HepG2 (cell line): ENCODE data around the gene PSMG3.

ENCODE experiments used
- FIP1L1 ChIP-seq: fragments of 200-400 bp; formaldehyde crosslinking; IDR thresholded peaks from 2 replicates; pipeline ENCODE4 v1.6.1; 2018; ENCODE audit warnings: low read depth, mild to moderate bottlenecking, low read length, moderate library complexity, borderline replicate concordance; ENCODE audit not compliant: insufficient read depth
- GABPA ChIP-seq, 2 experiments: IDR thresholded peaks; 2 replicates each; pipeline ENCODE4 v1.6.1; 2011 to 2016; ENCODE audit warnings: low read depth in 2 of 2, low read length in 1 of 2, missing biosample characterization in 1 of 2, missing genetic modification characterization in 1 of 2
- JUN ChIP-seq: sonication (generic); formaldehyde crosslinking; IDR thresholded peaks from 2 replicates; pipeline ENCODE4 v1.4.0; 2020; ENCODE audit warnings: mild to moderate bottlenecking, missing genetic modification reagents
- NFE2L2 ChIP-seq: fragments of 150-350 bp; IDR thresholded peaks from 2 replicates; pipeline ENCODE4 v1.6.1; 2014; ENCODE audit warnings: low read length
- NR2C2 ChIP-seq: sonication (generic); formaldehyde crosslinking; IDR thresholded peaks from 2 replicates; pipeline ENCODE4 v1.4.0; 2020; ENCODE audit warnings: missing genetic modification reagents, mild to moderate bottlenecking, moderate library complexity, borderline replicate concordance
- TF ChIP-seq, protein P1 (sequence below): sonication (generic); formaldehyde crosslinking; IDR thresholded peaks from 2 replicates; pipeline ENCODE4 v1.4.0; 2020; ENCODE audit warnings: mild to moderate bottlenecking, missing genetic modification reagents, borderline replicate concordance
- TF ChIP-seq, protein P2 (sequence below): sonication (generic); formaldehyde crosslinking; IDR thresholded peaks from 2 replicates; pipeline ENCODE4 v1.5.0; 2020; ENCODE audit warnings: missing genetic modification reagents
- TF ChIP-seq, protein P3 (sequence below), 2 experiments: sonication (generic) in 1 of 2; formaldehyde crosslinking in 1 of 2; IDR thresholded peaks; 2 replicates each; pipeline versions ENCODE4 v1.4.0 to v1.6.1; 2018 to 2020; ENCODE audit warnings: missing genetic modification reagents in 2 of 2, borderline replicate concordance in 1 of 2, low read depth in 1 of 2, mild to moderate bottlenecking in 1 of 2, missing biosample characterization in 1 of 2

DNA sequence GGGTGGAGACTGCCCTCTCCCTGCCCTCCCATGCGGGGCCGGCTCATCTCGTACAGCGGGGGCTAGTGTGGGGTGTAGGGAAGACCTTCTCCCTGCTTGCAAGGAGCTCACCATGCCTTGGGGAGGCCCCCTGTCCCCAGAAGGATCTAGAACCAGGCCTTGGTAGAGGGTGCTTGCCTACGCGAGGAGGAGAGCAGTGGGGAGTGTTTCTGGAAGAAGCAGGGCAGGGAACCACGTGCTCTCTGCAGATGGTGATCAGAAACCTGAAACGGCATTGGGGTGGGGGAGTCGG is 36.6 kb downstream of the PSMG3 start:
- TF ChIP-seq FIP1L1 = no peak
- TF ChIP-seq, protein P1, sequence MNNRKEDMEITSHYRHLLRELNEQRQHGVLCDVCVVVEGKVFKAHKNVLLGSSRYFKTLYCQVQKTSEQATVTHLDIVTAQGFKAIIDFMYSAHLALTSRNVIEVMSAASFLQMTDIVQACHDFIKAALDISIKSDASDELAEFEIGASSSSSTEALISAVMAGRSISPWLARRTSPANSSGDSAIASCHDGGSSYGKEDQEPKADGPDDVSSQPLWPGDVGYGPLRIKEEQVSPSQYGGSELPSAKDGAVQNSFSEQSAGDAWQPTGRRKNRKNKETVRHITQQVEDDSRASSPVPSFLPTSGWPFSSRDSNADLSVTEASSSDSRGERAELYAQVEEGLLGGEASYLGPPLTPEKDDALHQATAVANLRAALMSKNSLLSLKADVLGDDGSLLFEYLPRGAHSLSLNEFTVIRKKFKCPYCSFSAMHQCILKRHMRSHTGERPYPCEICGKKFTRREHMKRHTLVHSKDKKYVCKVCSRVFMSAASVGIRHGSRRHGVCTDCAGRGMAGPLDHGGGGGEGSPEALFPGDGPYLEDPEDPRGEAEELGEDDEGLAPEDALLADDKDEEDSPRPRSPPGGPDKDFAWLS (CRISPR knock-in tag) = no peak
- TF ChIP-seq GABPA (IDR thresholded peaks at IDR 0.05; ENCODE audit: low read depth, low read length) = no peak
- TF ChIP-seq GABPA (CRISPR knock-in tag; IDR thresholded peaks at IDR 0.05; ENCODE audit: low read depth) = no peak
- no peak for TF ChIP-seq JUN (CRISPR knock-in tag)
- no peak for TF ChIP-seq NFE2L2
- TF ChIP-seq NR2C2 (CRISPR knock-in tag) = no peak
- TF ChIP-seq, protein P2, sequence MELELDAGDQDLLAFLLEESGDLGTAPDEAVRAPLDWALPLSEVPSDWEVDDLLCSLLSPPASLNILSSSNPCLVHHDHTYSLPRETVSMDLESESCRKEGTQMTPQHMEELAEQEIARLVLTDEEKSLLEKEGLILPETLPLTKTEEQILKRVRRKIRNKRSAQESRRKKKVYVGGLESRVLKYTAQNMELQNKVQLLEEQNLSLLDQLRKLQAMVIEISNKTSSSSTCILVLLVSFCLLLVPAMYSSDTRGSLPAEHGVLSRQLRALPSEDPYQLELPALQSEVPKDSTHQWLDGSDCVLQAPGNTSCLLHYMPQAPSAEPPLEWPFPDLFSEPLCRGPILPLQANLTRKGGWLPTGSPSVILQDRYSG (CRISPR knock-in tag) = no peak
- TF ChIP-seq, protein P3, sequence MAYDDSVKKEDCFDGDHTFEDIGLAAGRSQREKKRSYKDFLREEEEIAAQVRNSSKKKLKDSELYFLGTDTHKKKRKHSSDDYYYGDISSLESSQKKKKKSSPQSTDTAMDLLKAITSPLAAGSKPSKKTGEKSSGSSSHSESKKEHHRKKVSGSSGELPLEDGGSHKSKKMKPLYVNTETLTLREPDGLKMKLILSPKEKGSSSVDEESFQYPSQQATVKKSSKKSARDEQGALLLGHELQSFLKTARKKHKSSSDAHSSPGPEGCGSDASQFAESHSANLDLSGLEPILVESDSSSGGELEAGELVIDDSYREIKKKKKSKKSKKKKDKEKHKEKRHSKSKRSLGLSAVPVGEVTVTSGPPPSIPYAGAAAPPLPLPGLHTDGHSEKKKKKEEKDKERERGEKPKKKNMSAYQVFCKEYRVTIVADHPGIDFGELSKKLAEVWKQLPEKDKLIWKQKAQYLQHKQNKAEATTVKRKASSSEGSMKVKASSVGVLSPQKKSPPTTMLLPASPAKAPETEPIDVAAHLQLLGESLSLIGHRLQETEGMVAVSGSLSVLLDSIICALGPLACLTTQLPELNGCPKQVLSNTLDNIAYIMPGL (CRISPR knock-in tag; IDR thresholded peaks at IDR 0.05; ENCODE audit: borderline replicate concordance in 1 of 2, low read depth in 1 of 2) = no peak
